Loucy (cell line): ENCODE measurements around the gene UBE3C.

Source experiments
- H2AFZ ChIP-seq: fragments of 200-600 bp; sonication (generic); 2 replicates; pipeline ENCODE4 v1.6.0; 2016; ENCODE audit warnings: antibody characterized with exemption, mild to moderate bottlenecking, low read length, moderate library complexity
- H3F3A ChIP-seq: fragments of 200-600 bp; 2 replicates; pipeline ENCODE4 v1.6.0; 2016; ENCODE audit warnings: antibody characterized with exemption, low read depth, mild to moderate bottlenecking
- H3K27me3 ChIP-seq: fragments of 200-600 bp; sonication (generic); 2 replicates; pipeline ENCODE4 v1.6.1; 2014; ENCODE audit warnings: low read length, mild to moderate bottlenecking; ENCODE audit not compliant: insufficient read depth, poor library complexity, severe bottlenecking
- H3K36me3 ChIP-seq: fragments of 200-600 bp; sonication (generic); 2 replicates; pipeline ENCODE4 v1.6.1; 2016; ENCODE audit warnings: low read length; ENCODE audit not compliant: insufficient read depth
- H3K4me1 ChIP-seq: fragments of 200-600 bp; sonication (generic); 2 replicates; pipeline ENCODE4 v1.5.1; 2014; ENCODE audit warnings: low read length, mild to moderate bottlenecking; ENCODE audit not compliant: insufficient read depth, poor library complexity, severe bottlenecking
- H3K4me2 ChIP-seq: fragments of 200-600 bp; sonication (generic); 2 replicates; pipeline ENCODE4 v1.6.0; 2014; ENCODE audit warnings: antibody characterized with exemption, low read length, low read depth, mild to moderate bottlenecking; ENCODE audit not compliant: poor library complexity, severe bottlenecking
- H3K4me3 ChIP-seq: fragments of 200-600 bp; sonication (generic); 2 replicates; pipeline ENCODE4 v1.5.1; 2014; ENCODE audit warnings: low read length, mild to moderate bottlenecking, mixed read lengths; ENCODE audit not compliant: poor library complexity, severe bottlenecking
- H3K79me2 ChIP-seq: fragments of 200-600 bp; sonication (generic); 2 replicates; pipeline ENCODE4 v1.6.1; 2014; ENCODE audit warnings: low read length; ENCODE audit not compliant: insufficient read depth
- H3K9ac ChIP-seq: fragments of 200-600 bp; sonication (generic); 2 replicates; pipeline ENCODE4 v1.6.0; 2014; ENCODE audit warnings: mild to moderate bottlenecking, low read depth, low read length, moderate library complexity; ENCODE audit not compliant: poor library complexity, severe bottlenecking
- H3K9me2 ChIP-seq: fragments of 200-600 bp; sonication (generic); replicated peaks from 2 replicates; pipeline ENCODE4 v1.6.1; 2016; ENCODE audit warnings: low read depth, low read length, mixed read lengths
- H3K9me3 ChIP-seq: fragments of 200-600 bp; sonication (generic); 2 replicates; pipeline ENCODE4 v1.6.1; 2014; ENCODE audit warnings: mild to moderate bottlenecking, antibody characterized with exemption, low read length, low read depth; ENCODE audit not compliant: insufficient read depth
- H4K20me1 ChIP-seq: fragments of 200-600 bp; sonication (generic); 2 replicates; pipeline ENCODE4 v1.6.0; 2014; ENCODE audit warnings: antibody characterized with exemption, low read length, mild to moderate bottlenecking; ENCODE audit not compliant: insufficient read depth, poor library complexity, severe bottlenecking
- CTCF ChIP-seq: fragments of 200-600 bp; sonication (generic); conservative IDR thresholded peaks from 2 replicates; pipeline ENCODE4 v1.5.1; 2014; ENCODE audit warnings: mild to moderate bottlenecking, antibody characterized with exemption, low read length
- EZH2phosphoT487 ChIP-seq: fragments of 200-600 bp; IDR thresholded peaks from 2 replicates; pipeline ENCODE4 v1.6.1; 2018; ENCODE audit warnings: antibody characterized with exemption, mild to moderate bottlenecking, moderate library complexity, borderline replicate concordance

UBE3C gene

GRCh38 chr7:157193274-157193673 is 54.5 kb downstream of the UBE3C start:
- no peaks in the 10 kb centered on the region for H4K20me1 ChIP-seq
- H3K27me3 ChIP-seq: no peaks in the 10 kb centered on the region
- no peak overlapping the region for H3K4me2 ChIP-seq
- no peak for TF ChIP-seq CTCF
- TF ChIP-seq EZH2phosphoT487: no peak
- H3K36me3 ChIP-seq: peaks cover 95% of the 10 kb centered on the region
- H3K79me2 ChIP-seq: no peaks in the 10 kb centered on the region
- H3K9ac ChIP-seq: no peak overlapping the region
- no peaks in the 10 kb centered on the region for H3K9me3 ChIP-seq
- no peak overlapping the region for H2AFZ ChIP-seq
- H3F3A ChIP-seq: no peaks in the 10 kb centered on the region
- no peaks in the 10 kb centered on the region for H3K9me2 ChIP-seq
- no peaks in the 10 kb centered on the region for H3K4me1 ChIP-seq
- no peak overlapping the region for H3K4me3 ChIP-seq

- H3K4me1 ChIP-seq: no peaks in the 10 kb centered on the region
- H3F3A ChIP-seq: no peaks in the 10 kb centered on the region
- no peak overlapping the region for H2AFZ ChIP-seq
- H3K9me2 ChIP-seq: no peaks in the 10 kb centered on the region
- H3K79me2 ChIP-seq: no peaks in the 10 kb centered on the region
- H3K27me3 ChIP-seq: no peaks in the 10 kb centered on the region
- H3K4me3 ChIP-seq: no peak overlapping the region
- H4K20me1 ChIP-seq: no peaks in the 10 kb centered on the region
- TF ChIP-seq EZH2phosphoT487 (no peak), CTCF (no peak)
- H3K9ac ChIP-seq: no peak overlapping the region
- no peaks in the 10 kb centered on the region for H3K9me3 ChIP-seq
- H3K4me2 ChIP-seq: no peak overlapping the region
- peaks cover 88% of the 10 kb centered on the region for H3K36me3 ChIP-seq
These were observed 56.2 kb downstream of the UBE3C start for GRCh38 chr7:157194948-157195347.

DNA sequence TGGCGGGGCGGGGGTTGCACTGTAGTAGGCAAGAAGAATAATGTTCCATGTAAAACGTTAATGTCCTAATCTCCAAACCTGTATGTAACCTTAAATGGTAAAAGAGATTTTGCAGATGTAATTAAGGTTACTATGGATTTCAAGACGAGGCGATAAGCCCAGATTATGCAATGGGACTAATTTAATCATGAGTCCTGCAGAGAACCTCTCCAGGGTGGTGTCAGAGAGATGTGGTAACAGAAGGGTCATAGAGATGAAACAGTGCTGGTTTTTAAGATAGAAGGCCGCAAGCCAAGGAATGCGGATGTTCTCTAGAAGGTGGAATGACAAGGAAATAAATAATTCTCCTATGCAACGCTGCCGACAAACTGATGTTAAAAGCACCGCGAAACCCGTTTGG is 57.1 kb downstream of the UBE3C start:
- H3K9me2 ChIP-seq: no peaks in the 10 kb centered on the region
- TF ChIP-seq CTCF (no peak), EZH2phosphoT487 (no peak)
- H3K4me2 ChIP-seq: no peak overlapping the region
- H3K79me2 ChIP-seq: no peaks in the 10 kb centered on the region
- H3K4me3 ChIP-seq: no peak overlapping the region
- H3K4me1 ChIP-seq: no peaks in the 10 kb centered on the region
- H3F3A ChIP-seq: no peaks in the 10 kb centered on the region
- peaks cover 79% of the 10 kb centered on the region for H3K36me3 ChIP-seq
- H2AFZ ChIP-seq: no peak overlapping the region
- H3K27me3 ChIP-seq: no peaks in the 10 kb centered on the region
- no peaks in the 10 kb centered on the region for H3K9me3 ChIP-seq
- H4K20me1 ChIP-seq: no peaks in the 10 kb centered on the region
- H3K9ac ChIP-seq: no peak overlapping the region
